ENCODE results near the gene EEF1AKMT1.
"Not testable (repeated sequence)": the region's sequence is repeated elsewhere in the genome, so short reads cannot be mapped to it uniquely, and the experiment has no call there.

Gene EEF1AKMT1

GRCh38 chr13:20696073-20696472, 77.7 kb downstream of the EEF1AKMT1 start:
- DNase-seq (ENCODE audit: low spot score): no peak

DNA sequence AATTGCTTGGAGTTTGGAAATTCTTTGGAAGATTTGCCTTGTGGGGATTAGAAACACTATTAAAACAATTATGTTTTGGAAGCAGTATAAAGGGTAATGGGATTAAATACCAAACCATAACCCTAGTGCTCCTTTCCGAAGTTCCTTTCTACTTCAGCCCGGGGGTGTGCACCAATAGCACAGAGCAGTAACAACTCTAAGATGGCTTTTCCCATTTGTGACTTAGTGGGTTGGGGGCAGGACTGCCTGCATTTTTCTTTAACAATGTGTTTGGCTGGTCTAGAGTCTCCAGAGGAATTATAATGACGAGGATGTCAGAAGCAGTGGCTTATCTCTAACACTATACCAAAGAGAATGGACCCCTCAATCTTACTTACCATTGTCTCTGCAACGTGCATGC, 82.1 kb downstream of the EEF1AKMT1 start:
- DNase-seq (ENCODE audit: low spot score): no peak

DNA sequence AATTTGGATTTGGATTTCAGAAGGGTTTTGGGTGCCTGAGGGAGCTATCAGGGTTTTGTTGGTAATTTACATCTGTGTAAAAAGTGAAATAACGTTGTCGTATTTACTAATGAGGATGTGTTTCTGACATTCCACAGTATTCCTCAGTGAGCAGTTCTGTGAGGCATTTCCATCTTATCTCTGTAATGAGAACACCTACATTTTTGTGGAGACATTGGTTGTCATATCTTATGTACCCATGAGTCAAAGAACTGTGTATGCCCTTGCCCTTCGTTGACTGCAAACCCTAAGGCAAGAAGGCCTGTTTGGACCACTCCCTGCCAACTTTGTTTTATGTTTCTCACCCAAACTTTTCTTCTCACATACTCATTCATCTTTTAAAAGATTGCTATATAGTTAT, 84.5 kb downstream of the EEF1AKMT1 start:
- no peak for DNase-seq (ENCODE audit: low spot score)

DNA sequence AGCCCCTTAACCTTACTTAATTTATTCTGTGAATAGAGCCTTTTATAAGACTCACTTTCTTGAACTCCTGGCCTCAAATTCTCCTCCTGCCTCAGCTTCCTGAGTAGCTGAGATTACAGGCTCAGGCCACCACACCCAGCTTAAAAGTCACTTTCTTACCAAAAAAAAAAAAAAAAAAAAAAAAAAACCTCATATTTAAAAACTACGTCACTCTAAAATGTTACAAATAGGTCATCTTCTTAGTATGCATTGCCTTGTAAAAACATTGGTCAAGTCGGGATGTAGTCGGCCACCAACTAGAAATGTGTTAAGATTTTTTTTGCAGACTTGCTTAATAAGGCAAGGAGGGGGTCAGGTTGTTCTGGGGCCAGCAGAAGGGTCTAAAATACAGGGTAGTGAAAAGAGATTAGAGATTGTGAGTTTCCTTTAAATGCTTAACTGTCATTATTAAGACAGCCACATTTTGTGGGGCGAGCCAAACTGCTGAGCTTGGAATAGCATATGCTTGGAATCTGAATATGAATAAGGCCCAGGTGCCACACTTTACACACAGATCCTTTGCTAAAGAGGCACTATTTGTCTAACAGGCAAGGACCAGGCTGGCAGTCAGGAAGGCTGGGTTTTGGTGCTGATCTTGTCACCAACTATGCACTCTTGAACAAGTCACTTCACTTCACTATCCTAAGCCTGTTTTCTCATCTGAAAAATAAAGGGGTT, 86.7 kb downstream of the EEF1AKMT1 start:
- DNase-seq (ENCODE audit: low spot score): no peak

- no peak for DNase-seq (ENCODE audit: low spot score)
Observed at GRCh38 chr13:20686167-20686566, 87.6 kb downstream of the EEF1AKMT1 start.

- DNase-seq (ENCODE audit: low spot score): no peak
Observed at GRCh38 chr13:20685092-20685491, 88.7 kb downstream of the EEF1AKMT1 start.

DNA sequence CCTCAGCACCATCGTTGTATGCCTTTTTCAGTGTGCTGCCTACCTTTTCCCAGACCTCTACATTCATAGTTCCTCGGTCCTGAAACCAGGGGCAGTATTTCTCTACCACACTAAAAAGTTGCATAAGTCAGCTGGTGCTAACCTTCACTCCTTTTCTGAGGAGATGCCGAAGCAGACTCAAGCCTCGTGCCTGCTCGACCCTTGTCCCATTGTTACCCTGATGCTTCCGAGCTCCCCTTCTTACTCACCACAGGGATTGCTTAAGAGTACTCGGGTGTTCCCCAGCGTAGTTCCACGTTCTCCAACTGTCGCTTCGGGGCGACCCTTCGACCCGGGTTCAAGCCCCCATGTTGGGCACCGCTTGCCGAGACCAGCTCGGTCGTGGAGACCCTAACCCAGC, 89.2 kb downstream of the EEF1AKMT1 start:
- DNase-seq (ENCODE audit: low spot score): no peak

- DNase-seq (ENCODE audit: low spot score): no peak
Observed at GRCh38 chr13:20684041-20684440, 89.7 kb downstream of the EEF1AKMT1 start.

GRCh38 chr13:20682061-20682460, 91.7 kb downstream of the EEF1AKMT1 start:
- DNase-seq (ENCODE audit: low spot score): no peak

DNA sequence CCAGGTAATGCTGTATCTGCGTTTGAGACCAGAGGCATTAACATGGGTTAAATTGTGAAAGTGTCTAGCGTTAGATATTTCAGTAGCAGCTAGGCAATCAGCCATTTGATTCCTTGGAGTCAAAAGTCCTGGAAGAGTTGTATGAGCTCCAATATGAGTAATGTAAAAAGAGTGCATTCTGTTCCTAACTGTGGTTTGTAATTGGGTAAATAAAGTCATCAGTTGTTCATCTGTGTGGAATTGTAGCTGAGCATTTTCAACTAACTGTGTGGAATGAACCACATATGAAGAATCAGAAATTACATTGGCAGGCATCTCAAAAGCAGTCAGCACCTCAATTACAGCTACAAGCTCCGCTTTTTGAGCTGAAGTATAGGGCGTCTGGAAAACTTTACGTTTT, 92.3 kb downstream of the EEF1AKMT1 start:
- DNase-seq (ENCODE audit: low spot score): not testable (repeated sequence)

GRCh38 chr13:20680416-20681080, 93.2 kb downstream of the EEF1AKMT1 start:
- no peak for DNase-seq (ENCODE audit: low spot score)

DNA sequence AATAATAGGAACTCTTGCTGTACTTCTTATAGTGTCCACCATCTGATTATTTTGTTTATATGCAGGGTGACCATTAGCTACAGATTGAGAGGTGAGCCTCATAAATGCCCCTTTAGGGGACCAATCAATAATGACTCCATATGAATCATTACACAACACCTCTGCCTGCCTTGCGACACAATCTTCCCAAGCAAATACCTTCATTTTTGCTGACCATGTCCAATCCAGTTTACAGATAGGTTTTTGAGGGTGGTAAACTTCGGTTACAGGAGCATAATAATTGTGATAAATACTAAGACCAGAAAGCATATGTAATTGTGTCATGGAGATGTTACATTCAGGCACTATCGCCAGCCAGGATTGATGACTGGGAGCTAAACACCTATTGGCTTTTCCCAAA, 93.9 kb downstream of the EEF1AKMT1 start:
- DNase-seq (ENCODE audit: low spot score): no peak

All from kidney capillary endothelial cell (primary cell).